Fibroblast of lung (primary cell): Measurements from ENCODE around the gene ZBTB7C.

Source experiments
- CTCF ChIP-seq, 2 donors: IDR thresholded peaks in 1 of 2; conservative IDR thresholded peaks in 1 of 2; 1 replicate in 1 of 2; 2 replicates in 1 of 2; pipeline ENCODE4 v1.5.1; 2011 to 2012; ENCODE audit warnings: low read length in 2 of 2, control low read depth in 1 of 2, inconsistent platforms in 1 of 2, low read depth in 1 of 2, mild to moderate bottlenecking in 1 of 2
- EZH2 ChIP-seq: IDR thresholded peaks from 2 replicates; pipeline ENCODE4 v1.5.1; 2012; ENCODE audit warnings: low read length, control low read depth, mild to moderate bottlenecking; ENCODE audit errors: missing control alignments

GRCh38 chr18:48390641-48391040, 18.5 kb downstream of the ZBTB7C start:
- no peak for TF ChIP-seq CTCF (conservative IDR thresholded peaks at IDR 0.05 in 1 of 2, IDR thresholded peaks at IDR 0.05 in 1 of 2; ENCODE audit: low read depth in 1 of 2, low read length in 2 of 2)
- TF ChIP-seq EZH2 = no peak
